DND-41 (cell line): ENCODE data around the gene TMEM202.

Experiments
- CTCF ChIP-seq: IDR thresholded peaks from 2 replicates; pipeline ENCODE4 v1.5.1; 2012; ENCODE audit warnings: borderline replicate concordance, low read length, moderate library complexity, mild to moderate bottlenecking; ENCODE audit not compliant: poor library complexity, severe bottlenecking; ENCODE audit errors: extremely low read depth
- EZH2 ChIP-seq: IDR thresholded peaks from 3 replicates; pipeline ENCODE4 v1.6.1; 2012; ENCODE audit warnings: borderline replicate concordance, low read depth, mild to moderate bottlenecking, moderate library complexity, low read length, inconsistent platforms; ENCODE audit not compliant: severe bottlenecking

GRCh38 chr15:72379856-72380430, 18.2 kb upstream of the TMEM202 start:
- TF ChIP-seq CTCF (no peak), EZH2 (no peak)
